ENCODE measurements around the gene TBC1D8. TPM values are rescaled to one million over a fixed set of nuclear protein-coding genes. Genes with fewer than 3 reads are reported as not detected.

Gene TBC1D8
- total RNA-seq, 1 donor from 2014 or later, result 3.9 TPM

- Histone ChIP-seq H3K4me2 (no peak overlapping the region), H3K9me3 (ENCODE audit: low read depth) (no peaks in the 10 kb centered on the region), H3K4me1 (peaks cover 9% of the 10 kb centered on the region), H3K27me3 (no peaks in the 10 kb centered on the region), H3K4me3 (no peak overlapping the region), H3F3A (ENCODE audit: low read depth) (no peaks in the 10 kb centered on the region), H3K36me3 (no peaks in the 10 kb centered on the region), H2AFZ (replicated peaks) (no peak overlapping the region), H4K20me1 (ENCODE audit: low read depth) (no peaks in the 10 kb centered on the region), H3K79me2 (ENCODE audit: low read depth) (no peaks in the 10 kb centered on the region), H3K27ac (no peak overlapping the region), H3K9ac (no peak overlapping the region)
- H3K4me3 Mint-ChIP-seq, result no peak overlapping the region
- no peak for DNase-seq (ENCODE audit: low spot score)
- no peak overlapping the region for H3K27ac Mint-ChIP-seq
- H3K36me3 Mint-ChIP-seq, result no peaks in the 10 kb centered on the region
- H3K27me3 Mint-ChIP-seq (ENCODE audit: insufficient read depth, low read depth), result peaks cover 2% of the 10 kb centered on the region
- H3K9me3 Mint-ChIP-seq, result no peaks in the 10 kb centered on the region
- peaks cover 25% of the 10 kb centered on the region for H3K4me1 Mint-ChIP-seq
- TF ChIP-seq EZH2 (IDR thresholded peaks at IDR 0.05) (no peak), EZH2phosphoT487 (IDR thresholded peaks at IDR 0.05) (no peak)
- TF ChIP-seq, protein P1, sequence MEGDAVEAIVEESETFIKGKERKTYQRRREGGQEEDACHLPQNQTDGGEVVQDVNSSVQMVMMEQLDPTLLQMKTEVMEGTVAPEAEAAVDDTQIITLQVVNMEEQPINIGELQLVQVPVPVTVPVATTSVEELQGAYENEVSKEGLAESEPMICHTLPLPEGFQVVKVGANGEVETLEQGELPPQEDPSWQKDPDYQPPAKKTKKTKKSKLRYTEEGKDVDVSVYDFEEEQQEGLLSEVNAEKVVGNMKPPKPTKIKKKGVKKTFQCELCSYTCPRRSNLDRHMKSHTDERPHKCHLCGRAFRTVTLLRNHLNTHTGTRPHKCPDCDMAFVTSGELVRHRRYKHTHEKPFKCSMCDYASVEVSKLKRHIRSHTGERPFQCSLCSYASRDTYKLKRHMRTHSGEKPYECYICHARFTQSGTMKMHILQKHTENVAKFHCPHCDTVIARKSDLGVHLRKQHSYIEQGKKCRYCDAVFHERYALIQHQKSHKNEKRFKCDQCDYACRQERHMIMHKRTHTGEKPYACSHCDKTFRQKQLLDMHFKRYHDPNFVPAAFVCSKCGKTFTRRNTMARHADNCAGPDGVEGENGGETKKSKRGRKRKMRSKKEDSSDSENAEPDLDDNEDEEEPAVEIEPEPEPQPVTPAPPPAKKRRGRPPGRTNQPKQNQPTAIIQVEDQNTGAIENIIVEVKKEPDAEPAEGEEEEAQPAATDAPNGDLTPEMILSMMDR (IDR thresholded peaks at IDR 0.05), result no peak
Observed at GRCh38 chr2:101114268-101114783, 36.9 kb downstream of the TBC1D8 start.

DNA sequence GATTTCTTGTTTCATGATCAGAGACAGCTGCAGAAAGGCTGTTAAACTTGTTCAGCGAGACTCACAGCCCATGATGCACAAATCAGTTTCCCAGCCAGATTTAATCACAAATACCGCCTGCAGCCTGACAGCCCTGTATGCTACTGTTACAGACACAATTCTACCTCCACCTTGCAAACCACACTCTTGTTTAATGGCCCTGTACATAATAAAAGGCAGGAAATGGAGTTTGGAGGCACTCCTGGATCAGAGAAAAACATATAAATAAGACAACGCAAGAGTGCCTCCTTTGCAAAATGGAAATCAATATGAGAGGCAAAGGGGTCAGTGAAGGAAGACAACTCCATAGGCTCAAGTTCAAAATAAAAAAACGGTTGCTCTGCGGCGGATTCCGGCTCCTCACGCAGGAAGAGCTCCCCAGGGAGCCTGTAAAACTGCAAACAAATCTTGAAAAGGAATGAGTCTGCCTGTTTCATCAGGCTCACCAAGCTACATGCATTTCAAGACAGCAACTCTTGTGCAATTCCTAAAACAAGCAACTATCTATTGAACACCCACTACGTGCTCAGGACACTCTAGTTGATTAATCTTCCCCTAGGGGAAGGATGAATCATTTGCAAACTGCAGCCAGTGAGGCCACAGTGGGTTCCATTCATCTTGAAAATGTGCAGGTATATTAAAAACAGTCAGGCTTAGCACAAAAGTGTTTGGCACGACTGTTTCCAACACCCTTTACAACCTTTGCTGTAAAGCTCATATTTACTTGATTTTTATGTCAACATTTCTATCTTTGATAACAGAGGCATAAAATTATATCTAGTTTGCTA is 37.5 kb downstream of the TBC1D8 start:
- H3F3A ChIP-seq (ENCODE audit: low read depth), result no peaks in the 10 kb centered on the region
- no peak overlapping the region for H3K4me3 ChIP-seq
- H3K4me3 Mint-ChIP-seq, result peak overlapping the region; percentile 9
- H3K27ac ChIP-seq, result no peak overlapping the region
- H3K4me1 ChIP-seq, result peaks cover 9% of the 10 kb centered on the region
- no peaks in the 10 kb centered on the region for H4K20me1 ChIP-seq (ENCODE audit: low read depth)
- H3K79me2 ChIP-seq (ENCODE audit: low read depth), result no peaks in the 10 kb centered on the region
- H3K4me2 ChIP-seq, result peak overlapping the region; percentile 29
- H3K27me3 ChIP-seq, result no peaks in the 10 kb centered on the region
- H3K27me3 Mint-ChIP-seq (ENCODE audit: insufficient read depth, low read depth), result peaks cover 2% of the 10 kb centered on the region
- no peak overlapping the region for H3K9ac ChIP-seq
- TF ChIP-seq EZH2phosphoT487 (IDR thresholded peaks at IDR 0.05) (no peak), EZH2 (IDR thresholded peaks at IDR 0.05) (no peak)
- TF ChIP-seq, protein P1 (IDR thresholded peaks at IDR 0.05), result no peak
- no peaks in the 10 kb centered on the region for H3K9me3 ChIP-seq (ENCODE audit: low read depth)
- H3K4me1 Mint-ChIP-seq, result peaks cover 25% of the 10 kb centered on the region
- no peaks in the 10 kb centered on the region for H3K36me3 ChIP-seq
- DNase-seq (ENCODE audit: low spot score), result no peak
- no peaks in the 10 kb centered on the region for H3K9me3 Mint-ChIP-seq
- no peaks in the 10 kb centered on the region for H3K36me3 Mint-ChIP-seq
- no peak overlapping the region for H2AFZ ChIP-seq (replicated peaks)
- H3K27ac Mint-ChIP-seq, result peak overlapping the region; percentile 38

GRCh38 chr2:101112772-101113157 is 38.4 kb downstream of the TBC1D8 start:
- H3K27me3 Mint-ChIP-seq (ENCODE audit: insufficient read depth, low read depth), result peaks cover 2% of the 10 kb centered on the region
- Histone ChIP-seq H3K4me1 (peaks cover 9% of the 10 kb centered on the region), H3K9me3 (ENCODE audit: low read depth) (no peaks in the 10 kb centered on the region), H3K4me2 (no peak overlapping the region), H3K27ac (no peak overlapping the region), H3K9ac (no peak overlapping the region), H3K27me3 (no peaks in the 10 kb centered on the region), H3K4me3 (no peak overlapping the region), H2AFZ (replicated peaks) (no peak overlapping the region), H3K36me3 (no peaks in the 10 kb centered on the region), H4K20me1 (ENCODE audit: low read depth) (no peaks in the 10 kb centered on the region), H3K79me2 (ENCODE audit: low read depth) (no peaks in the 10 kb centered on the region), H3F3A (ENCODE audit: low read depth) (no peaks in the 10 kb centered on the region)
- peaks cover 25% of the 10 kb centered on the region for H3K4me1 Mint-ChIP-seq
- DNase-seq (ENCODE audit: low spot score), result no peak
- H3K27ac Mint-ChIP-seq, result no peak overlapping the region
- no peaks in the 10 kb centered on the region for H3K9me3 Mint-ChIP-seq
- no peak overlapping the region for H3K4me3 Mint-ChIP-seq
- TF ChIP-seq, protein P1 (IDR thresholded peaks at IDR 0.05), result no peak
- no peak for TF ChIP-seq EZH2 (IDR thresholded peaks at IDR 0.05)
- TF ChIP-seq EZH2phosphoT487 (IDR thresholded peaks at IDR 0.05), result no peak
- H3K36me3 Mint-ChIP-seq, result no peaks in the 10 kb centered on the region

All from neural progenitor cell (in vitro differentiated cells).